Keratinocyte (primary cell): ENCODE measurements around the gene AP1S3. TPM values are rescaled to one million over a fixed set of nuclear protein-coding genes. Genes with fewer than 3 reads are reported as not detected.
A peak's percentile ranks its signal among the peaks of the same experiment; 100 is the strongest.

Experiments used
- DNase-seq: peaks from one replicate; pipeline ENCODE4 v3.0.0-alpha.2; 2011; ENCODE audit warnings: low read depth, missing footprints, low spot score
- FAIRE-seq: peaks from 2 replicates; lab custom pipeline; 2011; peaks lifted over from hg19 to GRCh38; lab: Jason Lieb, UNC
- H2AFZ ChIP-seq: 2 replicates; pipeline ENCODE4 v1.6.0; 2012; ENCODE audit warnings: low read length, control low read depth, inconsistent platforms; ENCODE audit not compliant: control insufficient read depth
- H3K27ac ChIP-seq: 2 replicates; pipeline ENCODE4 v1.5.1; 2011; ENCODE audit warnings: low read length; ENCODE audit not compliant: control insufficient read depth, insufficient read depth
- H3K27me3 ChIP-seq: 3 replicates; pipeline ENCODE4 v1.6.0; 2011; ENCODE audit warnings: low read length; ENCODE audit not compliant: control insufficient read depth, insufficient read depth; ENCODE audit errors: extremely low read depth
- H3K36me3 ChIP-seq, 2 experiments: 2 replicates in 1 of 2; 3 replicates in 1 of 2; pipeline ENCODE4 v1.5.1; 2011; ENCODE audit warnings: low read length in 2 of 2, mild to moderate bottlenecking in 1 of 2; ENCODE audit not compliant: control insufficient read depth in 2 of 2, insufficient read depth in 2 of 2; ENCODE audit errors: extremely low read depth in 1 of 2
- H3K4me1 ChIP-seq: 3 replicates; pipeline ENCODE4 v1.5.1; 2011; ENCODE audit warnings: low read length; ENCODE audit not compliant: control insufficient read depth, insufficient read depth; ENCODE audit errors: extremely low read depth
- H3K4me2 ChIP-seq: 3 replicates; pipeline ENCODE4 v1.6.0; 2011; ENCODE audit warnings: low read depth, low read length; ENCODE audit not compliant: control insufficient read depth, insufficient read depth; ENCODE audit errors: extremely low read depth
- H3K4me3 ChIP-seq, 3 experiments: fragments of 200-600 bp in 1 of 3; sonication (generic) in 1 of 3; 2 replicates in 2 of 3; 3 replicates in 1 of 3; pipeline ENCODE4 v1.5.1; 2011 to 2016; ENCODE audit warnings: low read length in 3 of 3, mild to moderate bottlenecking in 3 of 3, control low read depth in 2 of 3, inconsistent platforms in 1 of 3, low read depth in 1 of 3, mixed read lengths in 1 of 3, mixed run types in 1 of 3, moderate library complexity in 1 of 3; ENCODE audit not compliant: control insufficient read depth in 2 of 3, insufficient read depth in 2 of 3; ENCODE audit errors: extremely low read depth in 1 of 3
- H3K79me2 ChIP-seq: 2 replicates; pipeline ENCODE4 v1.6.0; 2012; ENCODE audit warnings: low read length; ENCODE audit not compliant: control insufficient read depth, insufficient read depth
- H3K9ac ChIP-seq: 3 replicates; pipeline ENCODE4 v1.6.0; 2011; ENCODE audit warnings: low read length; ENCODE audit not compliant: control insufficient read depth, insufficient read depth; ENCODE audit errors: extremely low read depth
- H3K9me1 ChIP-seq: 3 replicates; pipeline ENCODE4 v1.6.0; 2011; ENCODE audit warnings: low read length; ENCODE audit not compliant: control insufficient read depth, insufficient read depth; ENCODE audit errors: extremely low read depth
- H3K9me3 ChIP-seq: 2 replicates; pipeline ENCODE4 v1.5.1; 2012; ENCODE audit warnings: low read depth, low read length; ENCODE audit not compliant: control insufficient read depth
- H4K20me1 ChIP-seq: 3 replicates; pipeline ENCODE4 v1.6.0; 2011; ENCODE audit warnings: low read length; ENCODE audit not compliant: control insufficient read depth, insufficient read depth; ENCODE audit errors: extremely low read depth
- EZH2 ChIP-seq: IDR thresholded peaks from one replicate; pipeline ENCODE4 v1.6.1; 2012; ENCODE audit warnings: inconsistent platforms, mild to moderate bottlenecking, low read length, moderate library complexity
- dilution Hi-C: fragments of 300-500 bp; cut with MboI; formaldehyde crosslinking; loops from one replicate; pipeline ENCODE4 v1.7.0; 2020; ENCODE audit warnings: low sequenced_read_pairs; ENCODE audit not compliant: extremely low pct_ligation_motif_present
- polyA plus RNA-seq, 5 experiments: library from polyadenylated mRNA; depleted of rRNA in 3 of 5; stranded (reverse) in 3 of 5; stranded (forward) in 1 of 5; unstranded in 1 of 5; fragments of >200 nt; gene quantifications; 1 replicate in 1 of 5; 2 replicates in 3 of 5; 3 replicates in 1 of 5; pipeline versions ENCODE4 v1.2.1 to v1.2.3, GENCODE V29; 2011 to 2012; ENCODE audit warnings: missing spikeins in 2 of 5, low read depth in 1 of 5, low replicate concordance in 1 of 5
- TF ChIP-seq, protein P1 (sequence below), 3 experiments: IDR thresholded peaks in 1 of 3; conservative IDR thresholded peaks in 1 of 3; optimal IDR thresholded peaks in 1 of 3; 2 replicates in 2 of 3; 3 replicates in 1 of 3; pipeline versions ENCODE3 to v1.5.1; 2011; ENCODE audit warnings: low read length in 3 of 3, mild to moderate bottlenecking in 3 of 3, moderate library complexity in 2 of 3, control low read depth in 1 of 3, inconsistent platforms in 1 of 3; ENCODE audit not compliant: insufficient read depth in 2 of 3; ENCODE audit errors: extremely low read depth in 1 of 3

AP1S3 gene
- polyA plus RNA-seq, 1 donor (not counting 4 experiments of a cell fraction or from before 2014, with no cell fraction given) = 33.7 TPM

DNA sequence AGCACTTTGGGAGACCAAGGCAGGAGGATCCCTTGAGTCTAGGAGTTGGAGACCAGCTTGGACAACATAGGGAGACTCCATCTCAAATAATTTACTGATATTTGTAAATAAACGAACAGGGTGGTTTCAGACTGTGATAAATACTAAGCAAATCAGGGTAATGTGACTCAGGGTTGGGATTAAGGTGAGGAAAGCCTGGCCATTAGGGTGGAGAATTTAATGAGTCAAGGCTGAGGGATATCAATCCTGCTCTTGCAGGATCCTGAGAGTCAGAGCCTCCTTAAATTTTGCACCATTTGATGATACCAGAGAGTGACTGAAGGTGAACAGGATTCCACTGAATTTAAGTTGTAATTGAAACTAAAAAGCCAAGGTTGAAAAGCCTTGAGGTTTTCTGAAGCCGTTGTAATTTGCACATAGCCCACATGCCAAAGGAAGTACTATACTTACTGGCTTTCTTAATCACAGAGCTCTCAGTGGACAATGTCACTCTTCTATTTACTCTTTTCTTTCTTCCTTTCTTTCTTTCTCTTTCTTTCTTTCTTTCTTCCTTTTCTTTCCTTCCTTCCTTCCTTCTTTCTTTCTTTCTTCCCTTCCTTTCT, 28.6 kb upstream of the AP1S3 start:
- Histone ChIP-seq H3K27me3 (no peaks in the 10 kb centered on the region), H3K9me3 (no peaks in the 10 kb centered on the region), H3K27ac (no peak overlapping the region), H3K4me1 (peaks cover 9% of the 10 kb centered on the region), H3K4me2 (no peak overlapping the region), H3K79me2 (no peaks in the 10 kb centered on the region), H3K9ac (no peak overlapping the region), H4K20me1 (no peaks in the 10 kb centered on the region), H3K36me3 (peaks cover 0 to 2% of the 10 kb centered on the region in 2 experiments), H3K4me3 (no peak overlapping the region), H2AFZ (no peak overlapping the region), H3K9me1 (no peaks in the 10 kb centered on the region)
- TF ChIP-seq, protein P1, sequence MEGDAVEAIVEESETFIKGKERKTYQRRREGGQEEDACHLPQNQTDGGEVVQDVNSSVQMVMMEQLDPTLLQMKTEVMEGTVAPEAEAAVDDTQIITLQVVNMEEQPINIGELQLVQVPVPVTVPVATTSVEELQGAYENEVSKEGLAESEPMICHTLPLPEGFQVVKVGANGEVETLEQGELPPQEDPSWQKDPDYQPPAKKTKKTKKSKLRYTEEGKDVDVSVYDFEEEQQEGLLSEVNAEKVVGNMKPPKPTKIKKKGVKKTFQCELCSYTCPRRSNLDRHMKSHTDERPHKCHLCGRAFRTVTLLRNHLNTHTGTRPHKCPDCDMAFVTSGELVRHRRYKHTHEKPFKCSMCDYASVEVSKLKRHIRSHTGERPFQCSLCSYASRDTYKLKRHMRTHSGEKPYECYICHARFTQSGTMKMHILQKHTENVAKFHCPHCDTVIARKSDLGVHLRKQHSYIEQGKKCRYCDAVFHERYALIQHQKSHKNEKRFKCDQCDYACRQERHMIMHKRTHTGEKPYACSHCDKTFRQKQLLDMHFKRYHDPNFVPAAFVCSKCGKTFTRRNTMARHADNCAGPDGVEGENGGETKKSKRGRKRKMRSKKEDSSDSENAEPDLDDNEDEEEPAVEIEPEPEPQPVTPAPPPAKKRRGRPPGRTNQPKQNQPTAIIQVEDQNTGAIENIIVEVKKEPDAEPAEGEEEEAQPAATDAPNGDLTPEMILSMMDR (optimal IDR thresholded peaks at IDR 0.05 in 1 of 3, IDR thresholded peaks at IDR 0.05 in 1 of 3, conservative IDR thresholded peaks at IDR 0.05 in 1 of 3; ENCODE audit: extremely low read depth in 1 of 3, insufficient read depth in 2 of 3, low read length in 3 of 3) = no peak
- no peak for TF ChIP-seq EZH2
- no peak for DNase-seq
- peak; percentile 17 for FAIRE-seq
- dilution Hi-C loops = no loop called here

DNA sequence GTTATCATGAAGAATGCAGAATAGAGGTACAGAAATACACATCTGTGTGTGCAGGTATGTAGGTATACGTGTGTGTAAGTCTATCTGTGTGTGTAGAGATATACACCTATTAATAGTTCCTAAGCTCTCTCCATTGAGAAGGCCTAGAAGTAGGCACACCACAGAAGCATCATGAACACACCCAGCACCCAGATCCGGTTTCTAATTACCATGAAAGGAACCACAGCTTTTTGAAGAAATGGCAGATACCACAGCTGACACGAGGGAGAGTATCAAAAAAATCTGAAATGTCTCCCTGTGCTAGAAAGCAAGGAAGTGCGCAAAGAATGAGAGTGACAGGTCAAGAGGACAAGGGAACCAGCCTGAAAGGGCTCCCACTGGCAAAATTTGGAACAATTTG, 27.7 kb upstream of the AP1S3 start:
- Histone ChIP-seq H3K4me2 (no peak overlapping the region), H3K27me3 (no peaks in the 10 kb centered on the region), H2AFZ (no peak overlapping the region), H3K9ac (no peak overlapping the region), H3K4me3 (no peak overlapping the region), H4K20me1 (no peaks in the 10 kb centered on the region), H3K79me2 (no peaks in the 10 kb centered on the region), H3K27ac (no peak overlapping the region), H3K9me1 (no peaks in the 10 kb centered on the region), H3K9me3 (no peaks in the 10 kb centered on the region), H3K36me3 (no peaks in the 10 kb centered on the region), H3K4me1 (peaks cover 18% of the 10 kb centered on the region)
- TF ChIP-seq EZH2 = no peak
- TF ChIP-seq, protein P1 (optimal IDR thresholded peaks at IDR 0.05 in 1 of 3, IDR thresholded peaks at IDR 0.05 in 1 of 3, conservative IDR thresholded peaks at IDR 0.05 in 1 of 3; ENCODE audit: extremely low read depth in 1 of 3, insufficient read depth in 2 of 3, low read length in 3 of 3) = no peak
- FAIRE-seq = no peak
- DNase-seq = no peak
- dilution Hi-C loops = no loop called here
